8988T (cell line): ENCODE data around the gene CYP11A1.
A peak's percentile ranks its signal among the peaks of the same experiment; 100 is the strongest.

Experiments
- DNase-seq: peaks from one replicate; pipeline ENCODE4 v3.0.0; 2011

CYP11A1 gene

DNA sequence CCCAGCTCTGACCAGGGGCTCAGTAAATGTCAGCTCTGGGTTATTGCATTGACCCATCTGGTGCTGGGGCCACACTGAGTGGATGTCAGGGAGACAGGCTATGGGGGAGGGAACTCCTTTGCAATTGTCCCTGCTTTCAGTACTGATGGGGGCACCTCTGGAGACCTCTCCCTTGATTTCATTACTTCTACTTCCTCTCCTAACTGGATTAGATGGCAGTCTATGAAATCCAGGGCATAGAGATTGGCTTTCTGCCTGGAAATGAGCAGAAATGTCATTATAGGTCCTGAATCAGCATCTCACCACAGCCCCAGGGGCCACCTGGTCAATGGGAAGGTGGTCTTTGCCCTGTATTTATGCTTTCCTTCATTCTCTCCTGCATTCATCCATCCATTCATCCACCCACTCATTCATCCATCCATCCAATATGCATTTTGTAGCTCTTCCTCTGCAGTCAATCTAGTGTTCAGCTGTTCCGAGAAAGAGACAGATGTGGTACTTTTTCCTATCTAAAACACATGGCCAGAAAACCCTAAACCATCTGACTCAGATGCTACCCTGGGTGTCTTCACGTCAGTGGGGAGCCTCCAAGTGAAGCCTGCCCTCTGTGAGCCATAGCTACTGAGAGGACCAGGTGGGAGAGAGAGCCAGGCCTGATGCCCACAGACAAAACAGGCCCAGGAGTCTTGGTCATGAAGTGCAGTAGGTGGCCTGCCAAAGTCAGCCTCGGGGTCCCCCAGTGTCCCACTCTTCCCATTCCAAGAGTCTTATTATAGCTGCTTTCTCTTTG lies 74.2 kb downstream of the CYP11A1 start:
- DNase-seq: no peak

DNA sequence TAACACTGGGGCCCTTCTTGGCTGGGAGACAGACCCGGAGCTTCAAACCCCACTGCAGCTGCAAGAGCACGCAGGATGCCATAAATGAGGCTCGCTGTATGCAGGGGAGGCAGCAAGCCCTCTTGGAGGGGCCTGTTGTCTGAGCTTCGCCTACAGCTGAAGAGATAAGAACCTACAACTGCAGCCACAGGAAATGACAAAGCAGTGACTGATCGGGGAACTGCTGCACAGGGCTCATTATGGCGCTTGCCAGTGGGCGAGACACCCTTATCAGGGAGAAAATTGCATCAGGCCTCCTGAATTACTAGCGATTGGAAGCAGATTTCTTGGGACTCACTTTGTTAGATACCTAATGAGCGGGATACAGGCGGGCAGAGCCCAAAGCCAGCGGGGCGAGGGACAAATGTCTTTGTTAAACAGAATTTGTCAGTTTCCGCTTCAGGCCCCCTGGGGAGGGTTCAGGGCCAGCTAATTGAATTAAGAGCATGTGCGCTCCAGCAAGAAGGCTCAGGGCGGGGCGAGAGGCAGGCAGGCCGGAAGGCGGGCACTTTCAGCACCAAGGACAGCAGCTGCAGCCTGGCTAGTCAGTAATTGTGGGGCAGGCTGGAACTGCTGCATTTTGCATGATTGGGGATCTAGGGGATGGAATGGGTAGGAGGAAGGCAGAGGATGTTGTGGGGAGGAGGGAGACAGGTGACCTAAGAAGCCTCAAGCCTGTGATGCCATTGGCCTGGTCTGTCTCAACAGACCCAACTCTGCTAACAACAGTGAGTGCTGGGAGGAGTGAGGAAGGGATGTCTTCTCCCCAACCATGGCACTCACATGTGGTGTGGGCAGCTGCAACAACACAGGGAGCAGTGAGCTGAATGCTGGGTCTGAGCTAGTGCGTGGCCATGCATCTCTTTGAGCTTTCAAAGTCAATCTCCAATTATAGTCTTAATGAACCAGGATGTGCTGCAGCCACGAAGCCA lies 76.1 kb downstream of the CYP11A1 start:
- DNase-seq: peak; percentile 55

DNA sequence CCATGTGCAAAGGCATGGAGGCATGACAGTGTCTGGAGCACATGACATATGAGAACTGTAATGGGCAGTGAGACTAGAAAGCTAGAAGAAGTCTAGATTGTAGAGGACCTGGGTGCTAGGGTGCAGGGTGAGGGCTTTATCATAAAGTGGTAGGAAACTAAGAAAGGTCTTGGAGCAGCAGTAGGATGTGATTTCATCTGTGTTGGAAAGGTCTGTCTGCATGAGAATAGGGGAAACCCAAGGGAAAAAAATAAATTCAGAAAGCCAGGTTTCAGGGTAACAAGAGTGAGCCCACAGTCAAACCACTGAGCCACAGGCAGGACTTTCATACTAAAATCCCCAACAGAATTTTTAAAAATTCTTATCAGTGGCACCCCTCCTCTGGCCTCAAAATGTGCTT lies 76.8 kb downstream of the CYP11A1 start:
- DNase-seq: no peak

DNA sequence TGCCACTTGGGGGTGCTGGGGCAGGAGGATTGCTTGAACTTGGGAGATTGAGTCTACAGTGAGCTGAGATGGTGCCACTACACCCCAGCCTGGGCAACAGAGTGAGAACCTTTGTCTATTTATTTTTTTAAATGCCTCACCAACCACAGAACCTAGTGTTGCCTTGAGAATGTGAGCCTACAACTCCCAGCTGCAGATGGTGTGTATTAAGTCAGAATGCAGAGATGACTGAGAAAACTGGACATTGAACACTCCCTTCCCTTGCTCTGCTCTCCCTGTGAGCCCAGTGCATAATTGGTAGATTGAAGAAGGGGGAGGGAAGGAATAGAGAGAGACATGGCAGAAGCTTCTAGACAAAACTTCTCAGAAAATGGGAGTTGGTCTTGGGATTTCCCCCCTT lies 77.8 kb downstream of the CYP11A1 start:
- no peak for DNase-seq
